HT1080 (cell line): ENCODE data around the gene ZNF343. TPM values are rescaled to one million over a fixed set of nuclear protein-coding genes. Genes with fewer than 3 reads are reported as not detected.
A peak's percentile ranks its signal among the peaks of the same experiment; 100 is the strongest.
"Not testable (repeated sequence)": the region's sequence is repeated elsewhere in the genome, so short reads cannot be mapped to it uniquely, and the experiment has no call there.

ENCODE experiments used
- DNase-seq: peaks from one replicate; pipeline ENCODE4 v3.0.0-alpha.2; 2015; ENCODE audit warnings: low read depth
- polyA plus RNA-seq, 2 experiments: library from polyadenylated mRNA; depleted of rRNA; stranded (reverse); fragments of >200 nt; gene quantifications; 2 replicates each; pipeline ENCODE4 v1.2.3, GENCODE V29; 2015
- total RNA-seq: library from RNA; depleted of rRNA; stranded (reverse); fragments of >200 nt; shearing (Covaris generic); gene quantifications from 2 replicates; pipeline ENCODE4 v1.2.3, GENCODE V29; 2014; rRNA removed

The ZNF343 gene
- total RNA-seq, result 12.8 and 19.6 TPM in 2 replicates
- 12.3 and 13.9 TPM in 2 replicates for polyA plus RNA-seq (2015; cell fraction: cytosol; rRNA removed)
- 26.3 and 28.8 TPM in 2 replicates for polyA plus RNA-seq (2015; cell fraction: nucleus; rRNA removed)

- peak; percentile 85 for DNase-seq
Observed at GRCh38 chr20:2508631-2509467, at the start of gene ZNF343. ZNF343 (minus strand) TSS chr20:2508915; CDS start chr20:2493895, 15,020 bp downstream.

GRCh38 chr20:2557873-2558580, 49.3 kb upstream of the ZNF343 start:
- DNase-seq, result no peak

GRCh38 chr20:2545594-2545993, 36.9 kb upstream of the ZNF343 start:
- no peak for DNase-seq

- no peak for DNase-seq
Observed at GRCh38 chr20:2544211-2544610, 35.5 kb upstream of the ZNF343 start.

GRCh38 chr20:2542361-2542760, 33.6 kb upstream of the ZNF343 start:
- DNase-seq, result no peak

GRCh38 chr20:2541940-2542339, 33.2 kb upstream of the ZNF343 start:
- DNase-seq, result no peak

- no peak for DNase-seq
Observed at GRCh38 chr20:2538931-2539720, 30.4 kb upstream of the ZNF343 start.

- DNase-seq, result no peak
Observed at GRCh38 chr20:2538356-2538755, 29.6 kb upstream of the ZNF343 start.

- no peak for DNase-seq
Observed at GRCh38 chr20:2537101-2537500, 28.4 kb upstream of the ZNF343 start.

- no peak for DNase-seq
Observed at GRCh38 chr20:2536560-2536986, 27.9 kb upstream of the ZNF343 start, which contains the start of gene TMC2. TMC2 (plus strand) TSS chr20:2536573; CDS start chr20:2536622, 49 bp downstream.

- DNase-seq, result no peak
Observed at GRCh38 chr20:2535711-2536559, 27.2 kb upstream of the ZNF343 start.

GRCh38 chr20:2533118-2533517, 24.4 kb upstream of the ZNF343 start:
- no peak for DNase-seq

GRCh38 chr20:2528671-2529271, 20.1 kb upstream of the ZNF343 start:
- DNase-seq, result no peak

GRCh38 chr20:2527762-2528161, 19.0 kb upstream of the ZNF343 start:
- DNase-seq, result no peak

GRCh38 chr20:2526218-2526583, 17.5 kb upstream of the ZNF343 start:
- not testable (repeated sequence) for DNase-seq

- DNase-seq, result peak; percentile 49
Observed at GRCh38 chr20:2524709-2525506, 16.2 kb upstream of the ZNF343 start.

- DNase-seq, result peak; percentile 67
Observed at GRCh38 chr20:2523919-2524708, 15.4 kb upstream of the ZNF343 start.

GRCh38 chr20:2522826-2523429, 14.2 kb upstream of the ZNF343 start:
- DNase-seq, result not testable (repeated sequence)
